ENCODE data around the gene CLCN7.

CLCN7 gene

GRCh38 chr16:1443980-1444729 is 30.7 kb downstream of the CLCN7 start, which contains the start of gene CCDC154:
Gene CCDC154 (minus strand): TSS chr16:1444556. CDS start chr16:1444322, 234 bp downstream.
- no peak within 1 kb of the TSS for H2BK120ac ChIP-seq (ENCODE audit: low read depth, low read length)
- peaks cover 3% of the 10 kb centered on the region for H3K79me1 ChIP-seq (ENCODE audit: low read depth, low read length)
- no CpG with 5 or more reads among the region's 27 CpGs for WGBS, 2 donors (ENCODE audit: extremely low coverage in 2 of 2, insufficient read length in 2 of 2, insufficient replicate concordance in 1 of 2)
- no peaks in the 10 kb centered on the region for H3K27me3 ChIP-seq (ENCODE audit: control insufficient read depth in 3 of 3, insufficient read depth in 3 of 3, low read depth in 1 of 3, low read length in 3 of 3)
- H3K4me1 ChIP-seq (ENCODE audit: control insufficient read depth in 2 of 2, insufficient read depth in 1 of 2, low read depth in 1 of 2, low read length in 2 of 2), result no peaks in the 10 kb centered on the region
- no peak within 1 kb of the TSS for H3K27ac ChIP-seq (replicated peaks; ENCODE audit: low read length)
- no peak for DNase-seq (ENCODE audit: low spot score)
- H3K9me3 ChIP-seq (replicated peaks in 1 of 2; ENCODE audit: control insufficient read depth in 2 of 2, insufficient read depth in 1 of 2, low read depth in 1 of 2, low read length in 2 of 2), result no peaks in the 10 kb centered on the region
- H2BK12ac ChIP-seq (ENCODE audit: low read length), result no peak within 1 kb of the TSS
- H3K14ac ChIP-seq (ENCODE audit: low read length), result no peak within 1 kb of the TSS
- H3K4me3 ChIP-seq (ENCODE audit: low read length in 2 of 2), result no peak within 1 kb of the TSS
- H2AFZ ChIP-seq (ENCODE audit: low read length), result no peak within 1 kb of the TSS
- H4K91ac ChIP-seq (ENCODE audit: low read depth, low read length, poor library complexity), result no peak within 1 kb of the TSS
- peak within 1 kb of the TSS; percentile 37 for H2AK5ac ChIP-seq (ENCODE audit: low read depth, low read length)
- H3K36me3 ChIP-seq (replicated peaks in 1 of 2; ENCODE audit: control insufficient read depth in 2 of 2, insufficient read depth in 2 of 2, low read length in 2 of 2), result peaks cover 3 to 26% of the 10 kb centered on the region in 2 donors
- H3K9ac ChIP-seq (ENCODE audit: low read depth, low read length, poor library complexity), result no peak within 1 kb of the TSS
- H4K8ac ChIP-seq (ENCODE audit: low read depth, low read length), result no peak within 1 kb of the TSS
- H3K4ac ChIP-seq (ENCODE audit: low read length), result no peak within 1 kb of the TSS
- H2BK15ac ChIP-seq (ENCODE audit: low read length), result no peak within 1 kb of the TSS
- H2BK5ac ChIP-seq (ENCODE audit: low read length), result peak within 1 kb of the TSS; percentile 82
- H3K18ac ChIP-seq (ENCODE audit: low read length), result peak within 1 kb of the TSS; percentile 27
- H3K23ac ChIP-seq (ENCODE audit: low read depth, low read length, poor library complexity), result no peak within 1 kb of the TSS
- no peak within 1 kb of the TSS for H3K4me2 ChIP-seq (ENCODE audit: insufficient read depth, low read length, poor library complexity, severe bottlenecking)

- Histone ChIP-seq H3K27ac (replicated peaks; ENCODE audit: low read length) (no peak overlapping the region), H2BK5ac (ENCODE audit: low read length) (peak overlapping the region; percentile 82), H3K79me1 (ENCODE audit: low read depth, low read length) (peaks cover 3% of the 10 kb centered on the region), H3K23ac (ENCODE audit: low read depth, low read length, poor library complexity) (no peak overlapping the region), H3K18ac (ENCODE audit: low read length) (peak overlapping the region; percentile 27), H3K27me3 (ENCODE audit: control insufficient read depth in 3 of 3, insufficient read depth in 3 of 3, low read depth in 1 of 3, low read length in 3 of 3) (no peaks in the 10 kb centered on the region), H2BK12ac (ENCODE audit: low read length) (no peak overlapping the region), H2BK120ac (ENCODE audit: low read depth, low read length) (no peak overlapping the region), H3K36me3 (replicated peaks in 1 of 2; ENCODE audit: control insufficient read depth in 2 of 2, insufficient read depth in 2 of 2, low read length in 2 of 2) (peaks cover 3 to 20% of the 10 kb centered on the region in 2 donors), H4K91ac (ENCODE audit: low read depth, low read length, poor library complexity) (no peak overlapping the region), H3K4me2 (ENCODE audit: insufficient read depth, low read length, poor library complexity, severe bottlenecking) (no peak overlapping the region), H3K4me3 (ENCODE audit: low read length in 2 of 2) (no peak overlapping the region), H2AFZ (ENCODE audit: low read length) (no peak overlapping the region), H2AK5ac (ENCODE audit: low read depth, low read length) (peak overlapping the region; percentile 46), H3K9ac (ENCODE audit: low read depth, low read length, poor library complexity) (no peak overlapping the region), H3K14ac (ENCODE audit: low read length) (no peak overlapping the region), H3K4me1 (ENCODE audit: control insufficient read depth in 2 of 2, insufficient read depth in 1 of 2, low read depth in 1 of 2, low read length in 2 of 2) (no peaks in the 10 kb centered on the region), H4K8ac (ENCODE audit: low read depth, low read length) (no peak overlapping the region), H2BK15ac (ENCODE audit: low read length) (no peak overlapping the region), H3K4ac (ENCODE audit: low read length) (no peak overlapping the region), H3K9me3 (replicated peaks in 1 of 2; ENCODE audit: control insufficient read depth in 2 of 2, insufficient read depth in 1 of 2, low read depth in 1 of 2, low read length in 2 of 2) (no peaks in the 10 kb centered on the region)
- no CpG with 5 or more reads among the region's 38 CpGs for WGBS, 2 donors (ENCODE audit: extremely low coverage in 2 of 2, insufficient read length in 2 of 2, insufficient replicate concordance in 1 of 2)
- no peak for DNase-seq (ENCODE audit: low spot score)
These were observed 31.3 kb downstream of the CLCN7 start for GRCh38 chr16:1443403-1443973.

DNA sequence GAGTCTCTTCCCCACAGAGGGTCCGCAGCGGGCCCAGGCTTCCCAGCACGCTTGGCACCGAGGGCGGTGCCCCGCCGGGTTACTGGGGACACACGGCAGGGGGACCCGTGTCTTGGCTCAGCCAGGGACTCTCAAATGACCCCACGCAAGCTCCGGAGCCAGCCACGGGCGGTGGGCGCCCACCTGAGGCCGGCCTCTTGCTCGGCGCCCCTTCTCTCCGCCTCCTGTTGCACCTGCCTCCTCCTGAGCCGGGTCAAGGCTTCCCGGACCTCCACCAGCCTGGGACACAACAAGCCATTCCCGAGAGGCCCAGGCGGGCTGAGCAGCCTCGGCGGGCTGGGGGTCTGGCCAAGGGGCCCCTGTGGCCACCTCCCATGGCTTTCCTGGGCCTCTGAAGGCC is 32.1 kb downstream of the CLCN7 start:
- Histone ChIP-seq H3K14ac (ENCODE audit: low read length) (no peak overlapping the region), H3K27ac (replicated peaks; ENCODE audit: low read length) (no peak overlapping the region), H3K27me3 (ENCODE audit: control insufficient read depth in 3 of 3, insufficient read depth in 3 of 3, low read depth in 1 of 3, low read length in 3 of 3) (no peaks in the 10 kb centered on the region), H2BK12ac (ENCODE audit: low read length) (peak overlapping the region; percentile 0), H3K4ac (ENCODE audit: low read length) (no peak overlapping the region), H2BK5ac (ENCODE audit: low read length) (peak overlapping the region; percentile 82), H2AK5ac (ENCODE audit: low read depth, low read length) (peak overlapping the region; percentile 46), H3K4me1 (ENCODE audit: control insufficient read depth in 2 of 2, insufficient read depth in 1 of 2, low read depth in 1 of 2, low read length in 2 of 2) (no peaks in the 10 kb centered on the region), H3K4me3 (ENCODE audit: low read length in 2 of 2) (no peak overlapping the region), H2BK15ac (ENCODE audit: low read length) (peak overlapping the region; percentile 75), H4K91ac (ENCODE audit: low read depth, low read length, poor library complexity) (no peak overlapping the region), H3K23ac (ENCODE audit: low read depth, low read length, poor library complexity) (no peak overlapping the region), H3K4me2 (ENCODE audit: insufficient read depth, low read length, poor library complexity, severe bottlenecking) (no peak overlapping the region), H2BK120ac (ENCODE audit: low read depth, low read length) (no peak overlapping the region), H3K36me3 (replicated peaks in 1 of 2; ENCODE audit: control insufficient read depth in 2 of 2, insufficient read depth in 2 of 2, low read length in 2 of 2) (peaks cover 0 to 12% of the 10 kb centered on the region in 2 donors), H4K8ac (ENCODE audit: low read depth, low read length) (no peak overlapping the region), H2AFZ (ENCODE audit: low read length) (no peak overlapping the region), H3K9ac (ENCODE audit: low read depth, low read length, poor library complexity) (no peak overlapping the region), H3K9me3 (replicated peaks in 1 of 2; ENCODE audit: control insufficient read depth in 2 of 2, insufficient read depth in 1 of 2, low read depth in 1 of 2, low read length in 2 of 2) (no peaks in the 10 kb centered on the region), H3K79me1 (ENCODE audit: low read depth, low read length) (no peaks in the 10 kb centered on the region), H3K18ac (ENCODE audit: low read length) (no peak overlapping the region)
- no peak for DNase-seq (ENCODE audit: low spot score)
- no CpG with 5 or more reads among the region's 24 CpGs for WGBS, 2 donors (ENCODE audit: extremely low coverage in 2 of 2, insufficient read length in 2 of 2, insufficient replicate concordance in 1 of 2)

GRCh38 chr16:1441391-1441829 is 33.4 kb downstream of the CLCN7 start:
- no peaks in the 10 kb centered on the region for H3K9me3 ChIP-seq (replicated peaks in 1 of 2; ENCODE audit: control insufficient read depth in 2 of 2, insufficient read depth in 1 of 2, low read depth in 1 of 2, low read length in 2 of 2)
- no CpG with 5 or more reads among the region's 22 CpGs for WGBS, 2 donors (ENCODE audit: extremely low coverage in 2 of 2, insufficient read length in 2 of 2, insufficient replicate concordance in 1 of 2)
- H3K79me1 ChIP-seq (ENCODE audit: low read depth, low read length), result no peaks in the 10 kb centered on the region
- peak overlapping the region; percentile 65 for H3K23ac ChIP-seq (ENCODE audit: low read depth, low read length, poor library complexity)
- H2AFZ ChIP-seq (ENCODE audit: low read length), result no peak overlapping the region
- H4K91ac ChIP-seq (ENCODE audit: low read depth, low read length, poor library complexity), result no peak overlapping the region
- no peak overlapping the region for H3K4me2 ChIP-seq (ENCODE audit: insufficient read depth, low read length, poor library complexity, severe bottlenecking)
- H3K4ac ChIP-seq (ENCODE audit: low read length), result no peak overlapping the region
- H3K9ac ChIP-seq (ENCODE audit: low read depth, low read length, poor library complexity), result no peak overlapping the region
- H2AK5ac ChIP-seq (ENCODE audit: low read depth, low read length), result no peak overlapping the region
- H3K4me1 ChIP-seq (ENCODE audit: control insufficient read depth in 2 of 2, insufficient read depth in 1 of 2, low read depth in 1 of 2, low read length in 2 of 2), result no peaks in the 10 kb centered on the region
- H3K27ac ChIP-seq (replicated peaks; ENCODE audit: low read length), result no peak overlapping the region
- H3K14ac ChIP-seq (ENCODE audit: low read length), result no peak overlapping the region
- no peak overlapping the region for H2BK120ac ChIP-seq (ENCODE audit: low read depth, low read length)
- H4K8ac ChIP-seq (ENCODE audit: low read depth, low read length), result no peak overlapping the region
- no peak overlapping the region for H3K4me3 ChIP-seq (ENCODE audit: low read length in 2 of 2)
- no peak for DNase-seq (ENCODE audit: low spot score)
- H3K27me3 ChIP-seq (ENCODE audit: control insufficient read depth in 3 of 3, insufficient read depth in 3 of 3, low read depth in 1 of 3, low read length in 3 of 3), result no peaks in the 10 kb centered on the region
- no peak overlapping the region for H2BK15ac ChIP-seq (ENCODE audit: low read length)
- peaks cover 0 to 7% of the 10 kb centered on the region in 2 donors for H3K36me3 ChIP-seq (replicated peaks in 1 of 2; ENCODE audit: control insufficient read depth in 2 of 2, insufficient read depth in 2 of 2, low read length in 2 of 2)
- no peak overlapping the region for H2BK12ac ChIP-seq (ENCODE audit: low read length)
- no peak overlapping the region for H2BK5ac ChIP-seq (ENCODE audit: low read length)
- H3K18ac ChIP-seq (ENCODE audit: low read length), result no peak overlapping the region

All from neuronal stem cell (in vitro differentiated cells).